NCI-H2081 treated with DMSO at 0.1 percent for 48 hours (cell line): ENCODE results near the gene MPP1.

ENCODE experiments used
- DNase-seq: peaks from one replicate; lab custom pipeline; 2025; lab: John Stamatoyannopoulos, UW

MPP1 gene

DNA sequence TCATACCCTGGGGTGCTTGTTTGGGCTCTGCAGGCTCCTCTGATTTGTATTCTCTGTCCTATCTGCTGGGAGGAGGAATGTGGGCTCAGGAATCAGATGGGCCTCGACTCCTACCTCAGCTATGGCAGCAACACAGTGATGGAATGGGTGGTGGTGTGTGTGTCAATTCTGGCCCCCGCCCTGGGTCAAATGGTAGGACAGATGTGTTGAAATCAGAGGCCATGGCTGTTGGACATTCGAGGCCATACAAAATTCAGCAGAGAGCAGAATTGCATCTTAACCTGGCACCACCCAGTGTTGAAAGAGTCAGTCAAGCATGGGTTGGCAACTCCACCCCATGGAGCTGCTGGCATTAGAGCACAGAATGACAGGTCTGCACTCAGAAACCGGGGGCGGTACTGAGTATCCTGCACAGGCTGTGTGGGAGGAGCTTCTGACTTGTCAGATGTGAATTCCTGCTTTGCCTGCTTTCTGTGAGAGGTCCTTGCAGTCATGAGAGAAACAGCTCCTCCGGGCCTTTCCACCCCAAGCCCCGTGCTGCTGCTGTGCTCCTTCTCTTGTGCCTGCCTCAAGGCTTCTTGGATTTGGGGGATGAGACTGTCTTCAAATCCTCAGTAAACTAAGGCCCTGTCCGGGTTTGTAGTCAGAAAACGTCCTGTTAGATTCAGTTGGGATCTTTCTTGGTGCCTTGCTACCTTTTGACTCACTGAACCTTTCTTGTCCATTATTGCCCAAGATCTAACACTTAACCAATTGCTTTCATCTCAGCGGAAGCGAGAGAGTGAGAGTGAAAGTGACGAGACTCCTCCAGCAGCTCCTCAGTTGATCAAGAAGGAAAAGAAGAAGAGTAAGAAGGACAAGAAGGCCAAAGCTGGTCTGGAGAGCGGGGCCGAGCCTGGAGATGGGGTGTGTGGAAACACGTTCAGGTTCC lies 29.6 kb downstream of the MPP1 start:
- DNase-seq = no peak

DNA sequence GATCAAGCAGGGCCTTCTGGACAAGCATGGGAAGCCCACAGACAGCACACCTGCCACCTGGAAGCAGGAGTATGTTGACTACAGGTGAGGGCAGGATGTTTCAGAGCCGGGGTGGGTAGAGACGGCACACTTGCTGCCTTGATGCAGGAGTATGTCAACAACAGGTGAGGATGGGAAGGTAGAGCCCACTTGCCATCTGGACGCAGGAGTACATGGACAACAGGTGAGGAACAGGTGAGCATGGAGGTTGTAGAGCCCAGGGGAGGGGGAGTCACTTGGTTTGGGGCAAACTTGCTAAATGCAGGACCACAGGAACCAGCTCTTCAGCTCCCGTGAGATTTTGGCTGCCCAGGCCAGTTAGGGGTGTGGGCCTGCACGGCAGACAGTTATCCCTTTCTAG lies 30.7 kb downstream of the MPP1 start:
- DNase-seq = no peak

DNA sequence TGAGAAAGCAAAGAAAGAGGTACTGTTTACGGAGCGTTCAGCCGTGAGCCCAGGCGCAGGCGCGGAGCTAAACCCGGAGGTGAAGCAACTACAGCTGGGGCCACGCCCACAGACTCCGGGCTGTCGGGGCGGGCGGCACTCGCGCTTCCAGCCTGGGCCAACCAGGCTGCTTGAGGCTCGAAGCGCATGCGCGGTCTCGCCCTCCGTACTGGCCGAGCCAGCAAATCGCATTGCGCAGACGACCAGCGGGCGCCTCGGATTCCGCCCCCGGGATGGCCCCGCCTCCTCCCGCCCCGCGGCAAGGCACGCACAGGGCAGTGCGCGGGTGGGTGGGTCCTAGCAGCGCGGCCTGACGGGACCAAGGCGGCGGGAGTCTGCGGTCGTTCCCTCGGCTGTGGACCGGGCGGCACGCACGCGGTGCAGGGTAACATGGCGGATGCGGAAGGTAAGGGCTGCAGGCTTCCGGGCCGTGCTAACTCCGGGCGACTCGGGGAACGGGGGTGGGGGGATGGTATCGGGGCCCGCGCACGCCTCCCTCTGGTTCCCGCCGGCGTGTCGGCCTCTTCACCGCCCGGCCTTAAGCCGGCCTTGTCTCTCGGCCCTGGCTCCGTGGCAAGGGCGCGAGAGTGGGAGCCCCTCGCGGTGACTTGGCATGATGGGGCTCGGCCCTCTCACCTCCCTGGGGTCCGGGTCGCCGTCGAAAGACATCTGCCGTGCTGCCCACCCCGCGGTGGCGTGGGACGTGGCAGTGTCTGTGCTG lies 42.6 kb downstream of the MPP1 start, which contains the start of gene DKC1:
DKC1 (plus strand) TSS at position 328 of the 760 bp plus-strand sequence; CDS start at position 430, 102 bp downstream.
- peak; percentile 53 for DNase-seq

DNA sequence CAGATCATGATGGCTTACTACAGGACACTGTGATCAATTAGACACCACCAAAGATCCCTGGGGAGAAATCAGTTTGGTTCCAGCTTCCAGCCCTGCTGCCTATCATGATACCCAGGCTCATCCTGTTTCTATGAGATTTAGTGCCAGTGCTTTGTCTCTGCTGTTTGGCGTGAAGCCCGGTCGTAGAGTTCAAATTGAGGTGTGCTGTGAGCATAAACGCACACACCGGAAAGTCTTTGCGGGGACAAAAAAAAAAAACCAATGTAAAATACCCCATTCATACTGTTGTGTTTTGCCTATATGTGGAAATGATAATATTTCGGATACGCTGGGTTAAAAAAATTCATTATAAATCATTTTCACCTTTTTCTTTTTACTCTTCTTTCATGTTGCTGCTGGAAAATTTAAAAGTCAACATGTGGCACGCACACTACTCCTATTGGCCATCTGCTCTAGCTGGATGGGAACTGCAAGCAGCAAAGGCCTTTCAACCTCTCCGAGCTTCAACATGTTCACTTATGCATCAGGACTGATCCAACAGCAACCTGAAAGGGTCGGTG lies 43.2 kb downstream of the MPP1 start:
- no peak for DNase-seq

DNA sequence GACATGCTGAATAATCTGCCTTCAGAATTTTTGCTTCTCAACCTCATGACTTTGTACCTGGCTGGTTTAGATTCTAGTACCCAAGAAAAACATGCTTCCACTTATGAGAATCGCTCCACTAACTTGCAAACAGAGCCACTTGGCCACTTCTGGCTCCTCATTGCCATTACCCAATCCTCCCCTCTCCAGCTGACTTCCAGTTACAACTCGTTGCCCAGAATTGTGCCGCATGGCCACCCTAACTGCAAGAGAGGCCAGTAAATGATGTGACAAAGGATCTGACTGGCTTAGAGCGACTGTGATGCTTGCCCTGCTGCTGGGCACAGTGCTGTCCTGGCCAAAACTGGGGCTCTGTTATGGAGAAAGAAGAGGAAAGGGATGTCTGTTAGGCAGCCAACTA lies 46.6 kb downstream of the MPP1 start:
- DNase-seq = no peak

DNA sequence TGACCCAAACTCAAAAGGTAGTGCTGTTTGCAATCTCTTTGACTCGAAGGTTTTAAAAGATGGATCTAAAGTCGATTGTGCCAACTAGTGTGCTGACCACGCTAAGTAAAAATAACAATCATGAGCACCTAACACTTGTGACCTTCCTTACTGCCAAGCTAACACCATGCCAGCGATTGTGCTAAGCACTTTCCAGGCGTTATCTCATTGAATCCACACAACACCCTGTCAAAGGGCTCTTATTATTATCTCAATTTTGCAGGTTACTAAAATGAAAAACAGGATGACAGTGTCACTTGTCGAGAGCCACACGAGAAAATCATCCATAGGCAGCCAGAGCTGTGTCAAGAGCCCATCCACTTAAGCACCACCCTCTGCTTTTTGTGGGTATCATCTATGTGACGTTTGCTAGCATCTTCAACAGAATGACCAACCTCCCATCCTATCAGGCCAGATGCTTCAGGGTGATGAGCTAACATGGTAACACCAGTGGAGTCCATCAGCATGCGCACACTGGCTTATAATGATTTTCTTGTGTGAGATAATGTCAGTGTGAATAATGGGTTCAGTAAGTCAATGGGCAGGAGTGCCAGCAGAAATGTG lies 53.5 kb downstream of the MPP1 start:
- DNase-seq = no peak

DNA sequence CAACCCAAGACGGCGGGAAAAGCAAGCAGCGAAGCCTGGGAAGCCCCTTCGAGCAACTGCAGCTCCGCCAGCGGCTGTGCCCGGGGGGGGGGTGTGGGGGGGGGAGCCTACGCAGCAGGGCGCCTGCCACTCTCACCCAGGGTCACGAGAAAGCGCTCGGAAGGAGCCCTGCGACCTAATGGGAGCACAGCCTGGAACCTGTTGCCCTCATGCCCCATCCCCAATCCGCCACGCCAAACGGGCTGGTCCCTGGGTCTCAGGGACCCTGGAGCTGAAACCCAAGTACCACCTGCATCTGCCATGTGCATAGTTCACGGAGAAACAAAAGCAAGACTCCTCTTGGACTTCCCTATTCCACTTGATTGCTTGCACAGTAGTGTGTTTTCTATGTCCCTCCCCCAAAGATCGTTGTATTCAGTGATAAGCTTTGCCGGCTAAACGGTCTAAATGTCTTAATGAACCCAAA lies 54.0 kb downstream of the MPP1 start:
- no peak for DNase-seq

DNA sequence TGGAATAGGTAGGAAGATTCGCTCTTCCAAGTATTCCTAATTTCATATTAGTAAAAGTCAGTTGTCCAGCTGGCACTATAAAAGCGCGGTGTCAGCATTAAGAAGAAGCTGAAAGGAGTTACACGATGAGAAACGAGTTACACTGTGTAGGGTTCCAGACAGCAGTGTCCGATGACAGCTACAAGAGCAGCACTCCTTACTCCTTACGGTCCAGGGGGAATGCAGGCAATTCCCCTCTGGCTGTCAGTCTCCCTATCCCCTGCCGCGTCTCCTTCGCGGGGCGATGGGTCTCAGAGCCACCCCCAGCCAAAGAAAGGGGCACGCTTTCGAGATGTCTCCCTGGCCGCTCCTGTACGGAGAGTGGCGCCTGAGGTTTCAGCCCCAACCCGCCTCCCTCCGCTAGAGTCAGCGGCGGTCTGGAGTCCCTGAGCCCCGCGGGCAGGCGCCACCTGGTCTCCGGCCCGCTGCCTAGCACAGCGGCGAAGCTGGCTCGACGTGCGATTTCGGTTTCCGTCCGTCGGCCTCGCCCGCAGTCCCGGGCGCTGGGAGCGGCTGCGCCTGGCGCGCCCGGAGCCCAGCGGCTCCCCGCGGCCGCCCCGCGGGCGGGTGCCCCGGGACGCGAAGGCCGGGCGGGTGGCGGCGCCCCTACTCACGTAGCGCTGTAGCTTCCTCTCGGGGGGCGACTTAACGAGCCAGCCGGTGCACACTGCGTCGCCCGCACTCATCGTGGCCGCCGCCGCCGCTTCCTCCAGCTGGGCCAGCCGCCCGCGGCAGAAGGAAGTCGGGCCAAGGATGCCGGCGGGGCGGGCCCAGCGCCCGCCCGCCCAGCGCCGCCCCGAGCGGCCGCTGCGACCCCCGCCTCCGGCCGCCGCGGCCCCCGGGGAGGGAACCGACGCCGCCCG lies 54.7 kb downstream of the MPP1 start, which contains the start of gene GAB3:
GAB3 (minus strand) TSS at position 777 of the 902 bp plus-strand sequence; CDS start at position 725, 52 bp downstream.
- DNase-seq = no peak

DNA sequence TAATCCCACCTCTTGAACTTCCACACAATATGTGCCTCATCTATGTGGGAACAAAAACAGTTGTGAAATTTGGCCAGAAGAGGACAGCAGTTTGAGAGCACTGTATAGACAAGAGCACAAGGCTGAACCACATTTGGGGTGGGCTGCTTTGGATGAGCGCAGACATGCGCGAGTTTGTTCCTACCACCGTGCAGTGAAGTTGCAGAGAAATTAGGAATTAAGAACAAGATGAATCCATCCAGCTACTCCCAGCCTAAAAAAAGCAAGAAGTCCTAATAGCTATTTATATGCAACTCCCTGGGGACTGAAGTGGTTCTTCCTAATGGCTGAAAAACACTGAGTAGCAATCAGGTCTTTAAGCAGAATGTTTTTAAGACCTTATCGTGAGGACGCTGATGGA lies 55.4 kb downstream of the MPP1 start:
- no peak for DNase-seq

DNA sequence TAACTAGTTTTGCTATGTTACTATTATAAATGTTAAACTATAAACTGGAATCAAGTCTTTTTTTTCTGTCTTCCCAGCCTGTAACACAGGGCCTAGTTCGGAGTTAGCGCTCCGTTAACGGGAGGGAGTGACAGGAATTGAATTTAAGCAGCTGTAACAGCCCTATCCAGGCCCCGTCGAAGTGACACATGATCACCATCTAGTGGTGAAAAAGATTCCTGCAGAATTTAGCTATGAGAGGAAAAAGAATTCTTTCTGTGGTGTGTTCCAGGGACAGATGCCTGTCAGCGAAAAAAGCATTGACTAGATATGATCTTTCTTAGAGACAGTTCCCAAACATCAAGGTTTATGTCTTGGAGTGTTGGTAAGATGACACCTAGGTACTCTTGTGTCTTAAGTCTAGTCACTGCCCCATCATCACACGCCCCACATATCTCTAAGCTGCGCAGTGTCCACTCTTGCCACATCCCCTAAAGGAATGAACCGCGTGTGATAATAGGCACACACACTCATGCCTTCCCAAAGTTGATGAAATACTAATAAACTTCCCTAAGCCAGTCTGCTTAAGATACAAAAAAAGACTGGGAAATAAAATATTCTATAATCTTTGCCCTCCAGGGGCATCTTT lies 56.5 kb downstream of the MPP1 start:
- peak; percentile 1 for DNase-seq

DNA sequence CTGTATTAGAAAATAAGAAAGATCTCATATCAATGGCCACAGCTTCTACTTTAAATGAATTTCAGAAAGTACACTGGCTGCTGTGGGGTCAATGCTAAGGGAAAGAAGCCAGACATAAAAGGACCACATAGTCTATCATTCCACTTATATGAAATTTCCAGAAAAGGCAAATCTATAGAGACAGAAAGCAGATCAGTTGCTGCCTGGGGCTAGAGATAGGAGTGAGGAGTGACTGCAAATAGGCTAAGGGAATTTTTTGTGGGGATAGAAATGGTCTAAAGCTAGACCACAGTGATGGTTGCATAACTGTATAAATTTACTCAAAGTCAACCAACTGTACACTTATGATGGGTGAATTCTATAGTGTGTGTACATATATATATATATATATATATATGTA lies 62.7 kb downstream of the MPP1 start:
- DNase-seq = no peak

DNA sequence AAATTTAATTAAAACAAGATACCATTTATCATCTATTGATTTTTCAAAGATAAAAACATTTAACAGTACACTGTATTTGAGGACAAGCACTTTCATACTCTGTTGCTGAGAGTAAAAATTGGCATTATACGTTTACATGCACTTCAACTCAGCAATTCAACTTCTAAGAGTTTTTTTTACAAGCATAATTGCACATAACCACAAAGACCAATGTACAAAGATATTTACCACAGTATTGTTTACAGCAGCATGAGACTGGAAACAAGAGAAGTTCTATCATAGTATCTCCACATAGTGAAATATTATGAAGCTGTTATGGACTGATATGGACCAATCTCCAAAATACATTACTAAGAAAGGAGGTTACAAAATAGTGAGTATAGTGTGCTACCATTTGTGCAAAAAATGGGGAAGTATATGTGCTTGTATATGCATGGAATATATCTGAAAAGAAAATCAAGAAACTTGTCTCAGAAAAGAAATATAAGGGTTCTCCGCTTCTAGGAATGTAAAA lies 65.3 kb downstream of the MPP1 start:
- DNase-seq = no peak

DNA sequence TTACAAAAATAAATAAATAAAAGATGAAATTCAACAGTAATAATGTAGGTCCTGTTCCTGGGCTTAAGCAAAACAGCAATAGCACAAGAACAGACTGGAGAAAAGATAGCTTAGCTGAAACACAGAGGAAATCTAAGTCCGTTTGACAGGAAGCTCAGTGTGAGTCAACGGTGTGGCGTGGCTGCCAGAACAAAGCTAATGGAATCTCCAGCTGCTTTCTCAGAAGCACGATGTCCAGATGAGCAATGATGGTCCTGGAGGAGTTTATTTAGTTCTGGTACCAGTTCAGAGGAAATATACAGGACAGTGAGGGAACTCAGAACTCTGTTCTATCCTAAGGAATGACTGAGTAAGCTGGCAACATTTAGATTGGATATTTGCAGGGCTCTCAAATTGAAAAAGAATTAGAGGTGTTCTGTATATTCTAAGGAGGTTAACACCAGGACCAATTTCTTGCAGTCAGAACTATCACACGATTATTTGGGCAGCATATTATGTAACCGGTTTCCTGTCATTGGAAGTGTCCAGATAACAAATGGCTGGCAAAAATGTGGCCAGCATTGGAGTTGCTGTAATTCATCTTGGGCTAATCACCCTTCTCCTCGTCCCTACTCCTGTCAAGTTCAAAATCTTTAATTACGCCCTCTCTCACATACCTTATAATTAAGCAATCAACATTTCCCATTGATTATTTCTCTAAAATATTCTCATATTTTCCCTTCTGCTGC lies 67.1 kb downstream of the MPP1 start:
- DNase-seq = no peak

DNA sequence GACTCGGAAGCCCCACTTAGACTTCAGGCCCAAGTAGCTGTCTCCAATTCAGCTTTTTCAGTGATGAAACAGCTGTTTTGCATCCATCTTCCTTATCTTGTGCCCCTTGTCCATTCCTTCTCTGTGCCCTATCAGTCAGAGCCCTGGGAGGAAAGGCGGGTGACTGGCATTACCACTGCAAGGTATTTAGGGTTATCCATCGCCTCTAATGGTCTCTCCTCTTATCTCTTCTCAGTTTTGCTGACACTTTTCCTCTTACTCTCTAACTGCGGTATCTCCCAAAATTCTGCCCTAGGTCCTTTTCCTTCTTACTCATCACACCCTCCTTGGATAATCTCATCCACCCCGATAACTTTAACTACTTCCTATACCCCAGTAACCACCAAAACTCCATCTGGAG lies 68.1 kb downstream of the MPP1 start:
- DNase-seq = no peak

DNA sequence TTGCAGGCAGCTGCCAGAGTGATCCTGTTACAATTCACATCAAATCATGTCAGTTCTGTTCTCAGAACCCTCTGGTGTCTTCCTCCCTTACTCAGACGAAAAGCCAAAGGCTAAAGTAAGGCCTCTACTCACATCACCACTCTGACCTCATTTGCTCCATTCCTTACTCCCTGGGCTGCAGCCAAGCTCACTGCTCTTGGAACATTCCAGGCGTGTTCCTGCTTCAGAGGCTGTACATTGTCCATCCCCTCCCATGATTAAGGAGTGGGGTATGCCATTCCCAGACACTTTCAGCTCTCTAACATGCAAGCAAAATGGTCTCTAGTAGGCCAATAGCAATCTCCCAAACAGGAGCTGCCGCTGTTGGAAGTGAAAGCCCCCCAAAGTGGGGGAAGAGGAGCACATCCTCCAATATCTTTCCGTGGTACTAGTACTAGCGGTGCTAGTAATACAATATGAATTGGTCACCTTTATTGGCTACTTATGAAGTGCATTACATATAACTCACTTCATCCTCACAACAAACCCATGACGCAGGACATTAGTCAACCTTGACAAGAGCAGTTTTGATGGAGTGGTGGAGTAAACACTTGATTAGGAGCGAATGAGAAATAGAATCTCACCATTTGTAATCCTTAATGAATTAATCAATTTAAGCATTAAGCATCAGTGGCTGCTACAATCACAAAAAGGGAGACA lies 69.4 kb downstream of the MPP1 start:
- no peak for DNase-seq

DNA sequence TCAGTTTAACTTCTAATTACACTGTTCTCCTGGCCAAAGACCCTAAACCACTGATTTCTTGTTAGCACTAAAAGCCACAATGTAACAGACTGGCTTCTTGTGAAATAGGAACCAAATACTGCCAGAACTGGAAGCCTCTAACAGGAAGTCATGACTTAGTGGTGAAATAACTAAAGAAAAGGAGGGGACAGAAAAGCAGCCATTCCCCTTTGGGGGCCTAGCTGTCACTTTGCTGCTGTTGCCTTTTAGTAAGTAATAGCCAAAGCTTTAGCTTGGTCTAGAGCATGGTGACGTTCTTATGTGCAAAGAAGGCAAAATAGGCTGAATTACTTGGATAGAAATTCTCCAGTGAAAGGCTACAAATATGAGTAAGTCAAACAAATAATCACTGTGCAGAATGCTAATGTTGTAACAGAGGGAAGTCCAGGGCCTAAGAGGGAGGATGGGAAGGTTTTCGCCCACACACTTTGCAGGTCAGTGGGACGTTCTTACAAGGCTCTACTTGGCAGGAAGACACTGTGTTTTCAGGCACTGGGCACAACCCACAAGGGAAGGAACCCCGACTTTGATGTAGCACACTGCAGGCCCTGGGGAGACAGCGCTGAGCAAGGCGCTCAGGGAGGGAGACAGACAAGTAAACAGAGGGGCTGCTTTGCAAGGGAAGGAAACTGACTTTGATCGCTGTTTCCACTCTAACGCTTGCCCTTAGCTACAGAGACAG lies 71.1 kb downstream of the MPP1 start:
- DNase-seq = no peak

DNA sequence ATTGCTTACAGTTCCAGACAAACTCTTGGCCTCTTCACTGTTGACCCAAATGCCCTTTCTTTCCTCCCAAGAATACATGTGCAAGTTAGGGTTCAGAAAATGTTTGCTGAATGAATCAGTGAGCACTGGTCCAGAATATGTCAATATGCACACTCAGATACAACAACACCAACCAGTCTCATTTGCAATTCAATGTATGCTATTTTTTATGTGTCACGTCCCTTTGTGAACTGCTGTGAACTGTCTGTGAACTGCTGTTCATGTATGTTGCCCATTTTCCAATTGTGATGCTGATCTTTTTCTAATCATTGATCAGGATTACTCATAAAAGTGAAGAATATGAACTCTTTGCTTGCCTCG lies 72.2 kb downstream of the MPP1 start:
- no peak for DNase-seq

DNA sequence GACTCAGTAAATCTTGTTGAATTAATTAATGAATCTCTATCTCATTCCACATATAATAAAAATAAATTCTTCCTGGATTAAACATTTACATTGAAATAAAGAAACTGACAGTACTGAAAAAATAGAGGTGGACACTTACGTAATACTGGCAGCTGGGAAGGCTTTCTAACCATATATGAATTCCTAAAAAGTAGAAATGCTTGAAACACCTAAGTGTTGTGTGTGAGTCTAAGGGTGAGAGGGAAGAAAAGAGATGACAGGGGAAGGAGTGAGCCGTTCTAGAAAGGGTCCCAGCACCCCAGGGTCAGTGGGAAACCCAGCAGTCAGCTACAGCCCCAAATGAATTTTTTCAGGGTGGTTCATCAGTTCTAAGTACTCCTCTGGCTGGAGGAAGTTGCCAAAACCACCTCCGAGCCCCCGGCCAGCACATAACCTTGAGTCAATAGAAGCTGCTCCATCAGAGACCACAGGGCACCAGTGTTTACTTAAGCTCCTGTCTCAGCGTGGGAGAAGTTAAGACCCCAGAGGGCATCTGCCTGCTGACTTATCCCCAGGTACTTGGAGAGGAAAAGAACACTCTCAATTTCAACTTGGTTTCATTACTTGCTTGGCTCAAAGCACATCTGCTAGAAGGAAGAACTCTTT lies 72.7 kb downstream of the MPP1 start:
- no peak for DNase-seq
